Iris pigment epithelial cell (primary cell): ENCODE data around the gene SLC8A1.

Experiments
- DNase-seq: peaks from one replicate; pipeline ENCODE4 v3.0.0-alpha.2; 2011; ENCODE audit warnings: low read depth

The SLC8A1 gene

DNA sequence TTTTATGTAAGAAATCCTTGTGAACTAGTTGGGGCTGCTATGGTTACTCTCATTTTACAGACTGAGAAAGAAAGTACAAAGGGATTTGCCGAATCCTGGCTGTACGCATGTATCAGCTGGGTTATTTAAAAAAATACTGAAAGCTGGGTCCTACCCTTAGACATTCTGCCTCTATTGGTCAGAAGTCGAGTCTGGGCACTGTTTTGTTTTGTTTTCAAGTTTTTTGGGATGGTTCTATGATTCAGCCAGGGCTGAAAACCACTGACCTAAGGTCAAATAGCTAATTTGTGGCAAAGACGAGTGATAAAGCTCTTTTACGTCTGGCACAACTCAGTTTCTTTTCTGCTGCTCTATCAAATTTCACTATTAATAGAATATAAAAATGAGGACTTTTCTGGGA lies 5.9 kb upstream of the SLC8A1 start:
- no peak for DNase-seq

DNA sequence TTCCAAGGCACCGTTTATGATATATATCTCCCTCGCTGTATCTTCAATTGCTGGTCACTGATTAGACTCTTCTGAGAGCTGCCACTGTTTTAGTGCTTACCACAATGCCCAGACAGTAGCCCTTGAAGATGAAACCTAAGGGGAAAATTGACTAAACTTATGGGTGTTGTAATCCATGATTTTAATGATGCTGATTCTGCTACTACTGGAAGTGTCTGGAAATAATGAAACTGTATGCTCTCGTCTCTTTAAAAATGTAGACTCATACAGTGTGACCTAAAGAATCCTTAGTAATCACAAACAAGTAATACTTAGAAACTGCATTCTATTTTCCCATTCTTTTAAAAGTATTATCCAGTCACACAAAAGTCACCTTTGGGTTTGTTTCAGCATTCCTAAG lies 5.5 kb upstream of the SLC8A1 start:
- no peak for DNase-seq

DNA sequence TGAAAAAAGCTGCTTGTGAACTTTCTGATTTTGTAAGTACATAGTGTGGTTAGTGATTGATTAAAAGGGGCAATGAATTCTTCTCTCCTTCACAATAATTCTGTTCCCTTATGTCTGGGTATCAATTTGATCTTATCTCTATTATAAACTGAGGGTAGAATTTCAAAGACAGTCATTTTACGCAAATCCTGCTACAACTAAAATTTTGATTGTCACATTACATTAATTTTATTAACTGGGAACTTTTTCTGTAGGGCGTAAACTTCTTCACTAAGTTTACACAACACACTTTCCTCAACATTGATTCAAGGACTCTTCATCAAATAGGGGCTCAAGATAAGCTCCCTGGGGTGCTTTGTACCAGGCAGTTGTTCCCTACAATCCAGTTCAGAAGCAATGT lies 5.0 kb upstream of the SLC8A1 start:
- no peak for DNase-seq

DNA sequence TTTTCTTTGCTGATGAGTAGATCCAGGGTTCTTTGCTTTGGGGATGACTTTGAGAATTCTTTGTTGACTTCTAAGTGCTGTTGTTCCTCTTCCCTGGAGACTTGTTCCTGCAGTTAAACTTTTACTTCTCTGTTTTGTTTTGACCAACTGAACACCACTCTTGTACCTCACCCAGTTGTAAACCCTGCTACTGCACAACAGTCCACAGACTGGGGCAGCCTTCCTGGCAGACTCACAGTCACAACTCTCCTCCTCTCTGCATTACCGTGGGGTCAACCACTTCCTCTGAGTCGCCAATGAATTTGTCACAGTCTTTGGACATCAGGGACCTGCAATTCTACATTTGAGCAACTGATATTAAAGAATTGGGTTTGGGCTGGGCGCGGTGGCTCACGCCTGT lies 3.8 kb upstream of the SLC8A1 start:
- no peak for DNase-seq

DNA sequence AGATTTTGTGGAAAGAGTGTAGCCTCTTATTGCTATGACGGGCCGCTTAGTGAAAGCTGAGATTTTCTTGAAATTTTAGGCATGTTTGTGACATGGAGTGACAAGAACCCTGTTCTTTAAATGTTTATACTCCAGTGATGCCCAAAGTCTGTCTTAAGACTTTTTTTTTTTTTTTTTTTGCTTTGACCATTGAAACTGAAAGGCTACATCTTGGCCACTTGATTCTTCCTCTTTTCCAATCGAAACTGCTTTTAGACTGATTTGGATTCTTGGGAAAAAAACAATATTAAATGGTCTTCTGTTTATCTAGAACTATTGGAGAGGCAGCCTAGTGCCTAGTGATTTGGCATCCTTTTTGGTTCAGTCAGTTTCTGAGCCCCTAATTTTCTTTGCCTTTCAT lies 2.4 kb upstream of the SLC8A1 start:
- DNase-seq = no peak

DNA sequence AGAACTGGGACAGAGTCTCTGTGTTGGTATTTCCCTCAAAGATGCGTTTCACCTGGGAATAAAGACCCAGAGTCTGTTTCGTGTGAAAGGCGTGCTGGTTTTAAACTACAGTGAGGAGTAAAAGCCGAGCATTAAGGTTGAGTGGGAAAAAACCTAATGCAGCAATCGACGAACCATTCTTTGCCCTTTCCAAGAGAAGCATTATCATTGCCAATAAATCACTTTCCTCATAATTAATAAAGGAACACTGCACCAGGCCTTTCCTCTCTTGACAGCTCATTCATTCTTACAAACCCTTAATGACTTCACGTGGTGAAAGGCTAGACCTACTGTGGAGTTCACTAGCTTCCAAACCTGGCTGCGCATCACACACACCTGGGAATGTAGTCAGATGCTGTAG lies 896 bp upstream of the SLC8A1 start:
- DNase-seq = no peak

DNA sequence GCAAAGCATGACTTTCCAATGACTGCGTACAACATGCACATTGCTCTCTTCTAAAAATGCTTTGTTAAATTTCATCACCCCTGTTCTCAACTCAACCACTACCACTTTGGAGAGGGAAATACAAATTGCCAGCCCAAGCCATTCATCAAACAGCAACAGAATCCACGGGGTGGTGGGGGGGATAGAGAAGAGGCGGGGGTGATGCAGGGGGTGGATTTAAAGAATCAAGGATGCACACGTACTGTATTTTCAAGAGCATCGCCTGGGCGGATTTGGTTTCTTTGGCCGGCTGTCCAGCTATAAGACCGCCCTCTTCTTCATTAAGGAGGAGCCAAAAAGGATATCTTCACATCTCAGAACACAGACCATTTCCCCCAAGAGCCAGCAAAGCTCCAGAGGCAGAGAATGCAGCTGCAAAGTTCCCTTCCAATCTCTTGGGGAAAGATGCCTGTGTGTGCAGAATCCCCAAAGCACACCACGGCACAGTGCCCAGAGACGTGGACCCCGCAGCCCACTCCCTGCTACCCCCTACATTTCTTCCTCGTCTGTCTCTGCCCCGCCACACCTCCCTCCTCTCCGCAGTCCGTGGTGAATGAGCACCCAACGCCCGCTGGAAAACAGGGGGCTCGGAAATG lies 977 bp downstream of the SLC8A1 start:
- DNase-seq = peak; percentile 59

DNA sequence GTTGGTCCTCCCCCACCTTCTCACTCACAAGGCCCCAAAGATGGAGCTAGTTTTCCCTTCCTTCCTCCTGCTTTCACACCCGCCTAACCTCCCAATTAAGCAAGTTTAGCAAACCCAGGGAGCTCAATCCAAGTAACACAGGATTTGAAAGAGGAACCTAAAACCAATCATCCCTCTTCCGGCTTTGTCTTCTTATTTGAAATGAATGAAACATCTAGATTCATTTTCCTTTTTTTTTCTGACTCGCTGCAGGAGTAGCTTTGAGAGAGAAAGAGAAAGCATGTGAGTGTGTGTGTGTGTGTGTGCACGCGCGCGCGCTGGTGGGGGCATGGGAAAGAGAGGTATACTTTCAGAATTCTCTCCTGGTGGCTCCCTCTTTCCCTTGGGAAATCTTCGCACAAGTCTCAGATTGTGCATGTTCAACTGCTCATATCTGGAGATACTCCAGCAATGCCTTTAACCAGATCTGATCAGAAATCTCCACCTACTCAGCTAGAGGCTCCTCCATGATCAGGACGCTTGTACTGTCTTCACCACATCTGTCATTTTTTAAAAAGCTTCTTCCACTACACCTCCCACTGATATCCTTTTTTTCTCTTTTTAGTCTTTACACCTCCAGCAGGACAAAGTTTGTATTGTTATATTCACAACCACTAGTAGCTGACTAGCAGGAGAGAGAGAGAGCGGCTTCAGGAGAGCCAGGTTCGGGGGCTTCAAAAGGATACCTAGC lies 1.7 kb downstream of the SLC8A1 start:
- DNase-seq = peak; percentile 26

DNA sequence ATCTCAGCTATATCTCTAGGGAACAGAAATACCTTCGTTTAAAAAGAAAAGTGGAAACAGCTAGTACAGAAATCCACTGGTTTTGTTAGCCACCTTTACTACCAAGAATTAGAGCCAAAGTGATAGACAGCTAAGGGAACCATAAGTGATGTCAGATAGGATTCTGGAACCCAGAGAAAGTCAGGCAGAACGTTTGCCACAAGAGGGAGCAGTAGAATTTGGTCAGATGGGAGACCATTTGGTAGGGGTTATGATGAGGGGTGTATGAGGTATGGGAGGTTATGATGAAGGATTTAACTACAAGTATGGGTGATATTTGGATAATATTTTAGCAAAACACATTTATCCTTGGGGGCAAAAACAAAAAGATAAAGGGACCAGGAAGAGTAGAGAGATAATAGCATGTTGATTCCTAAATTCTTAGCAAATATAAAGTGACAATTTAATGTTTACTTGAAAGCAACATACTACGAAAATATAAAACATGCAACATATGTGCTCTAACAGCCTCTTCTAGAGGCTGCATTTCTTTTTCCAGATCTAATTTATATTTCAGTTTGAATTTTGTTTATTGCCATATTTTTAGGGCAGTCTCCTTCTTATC lies 3.3 kb downstream of the SLC8A1 start:
- peak; percentile 24 for DNase-seq

DNA sequence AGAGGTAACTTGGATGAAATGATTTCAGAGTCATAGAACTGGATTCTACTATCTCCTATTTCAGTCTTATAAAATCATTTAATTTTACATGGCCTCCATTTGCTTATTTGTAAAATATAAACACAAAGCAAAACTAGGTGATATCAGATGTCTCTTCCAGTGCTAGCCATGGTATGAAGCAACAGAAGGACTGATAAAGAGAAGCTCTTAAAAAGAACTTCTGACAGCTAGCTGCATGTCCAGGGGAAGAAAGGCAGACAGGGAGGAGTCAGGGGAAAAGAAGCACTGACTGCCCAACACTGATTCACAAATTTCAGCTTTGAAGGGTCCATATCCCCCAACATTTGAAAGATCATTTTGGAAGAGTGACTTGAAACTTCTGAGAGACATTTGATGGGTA lies 6.4 kb downstream of the SLC8A1 start:
- peak; percentile 20 for DNase-seq

DNA sequence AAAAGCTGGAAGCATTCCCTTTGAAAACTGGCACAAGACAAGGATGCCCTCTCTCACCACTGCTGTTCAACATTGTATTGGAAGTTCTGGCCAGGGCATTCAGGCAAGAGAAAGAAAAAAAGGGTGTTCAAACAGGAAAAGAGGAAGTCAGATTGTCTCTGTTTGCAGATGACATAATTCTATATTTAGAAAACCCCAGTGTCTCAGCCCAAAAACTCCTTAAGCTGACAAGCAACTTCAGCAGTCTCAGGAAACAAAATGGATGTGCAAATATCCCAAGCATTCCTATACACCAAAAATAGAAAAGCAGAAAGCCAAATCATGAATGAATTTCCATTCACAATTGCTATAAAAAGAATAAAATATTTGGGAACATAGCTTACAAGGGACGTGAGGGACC lies 11.1 kb downstream of the SLC8A1 start:
- no peak for DNase-seq

DNA sequence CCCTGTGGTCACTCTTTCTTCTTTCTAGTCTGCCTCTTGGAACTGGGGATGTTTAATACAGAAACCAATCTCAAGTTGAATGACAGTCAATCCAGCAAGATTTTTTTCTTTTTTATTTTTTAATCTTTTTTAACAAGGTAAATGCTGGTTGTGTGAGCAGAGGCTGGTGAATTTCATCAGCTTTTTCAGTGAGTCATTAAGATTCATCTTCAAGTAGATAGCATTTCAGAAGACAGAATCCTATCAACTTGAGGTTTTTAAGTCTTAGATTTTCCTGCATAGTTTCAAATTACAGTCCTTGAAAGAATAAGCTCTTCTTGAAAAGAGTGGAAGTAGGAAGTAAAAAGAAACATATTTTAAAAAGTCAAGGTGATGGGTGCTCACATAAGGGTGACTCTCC lies 12.4 kb downstream of the SLC8A1 start:
- peak; percentile 76 for DNase-seq

DNA sequence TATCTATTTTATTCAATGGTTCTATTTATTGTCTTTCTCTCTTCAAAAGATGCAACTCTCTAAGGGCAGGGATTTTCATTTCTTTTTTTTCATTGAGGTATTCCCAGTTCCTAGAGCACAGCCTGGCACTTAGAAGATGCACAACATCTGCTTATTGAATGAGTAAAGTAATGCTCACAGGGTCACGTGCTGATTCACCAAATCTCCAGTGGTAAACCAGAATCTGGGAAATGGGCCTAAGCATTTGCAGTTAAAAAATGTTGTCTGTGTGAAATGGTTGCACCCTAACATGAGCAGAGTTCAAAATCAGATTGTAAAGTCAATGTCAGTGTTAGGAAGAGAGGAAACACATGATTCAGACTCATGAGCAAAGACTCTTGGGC lies 15.8 kb downstream of the SLC8A1 start:
- DNase-seq = no peak

DNA sequence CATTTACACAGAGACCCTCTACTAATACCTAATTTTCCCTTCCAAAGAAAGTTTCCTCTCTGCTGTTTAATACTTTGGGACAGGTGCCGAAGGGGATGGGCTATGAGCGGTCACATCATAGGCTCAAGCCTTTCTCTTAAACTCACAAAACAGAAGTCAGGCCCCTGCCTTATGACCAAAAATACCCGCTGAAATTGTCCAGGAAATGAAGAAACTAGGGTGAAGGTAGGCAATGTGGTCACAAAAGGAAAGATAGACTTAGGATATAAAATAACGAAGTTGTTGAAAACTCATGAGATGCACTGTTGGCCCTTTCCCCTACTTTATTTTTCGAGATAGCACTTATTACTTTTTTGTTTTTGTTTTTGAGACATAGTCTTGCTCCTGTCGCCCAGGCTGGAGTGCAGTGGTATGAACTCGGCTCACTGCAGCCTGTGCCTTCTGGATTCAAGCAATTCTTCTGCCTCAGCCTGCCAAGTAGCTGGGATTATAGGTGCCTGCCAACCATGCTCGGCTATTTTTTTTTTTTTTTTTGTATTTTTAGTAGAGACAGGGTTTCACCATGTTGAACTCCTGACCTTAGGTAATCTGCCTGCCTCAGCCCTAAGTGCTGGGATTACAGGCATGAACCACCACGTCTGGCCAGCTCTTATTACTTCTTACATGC lies 16.3 kb downstream of the SLC8A1 start:
- no peak for DNase-seq

DNA sequence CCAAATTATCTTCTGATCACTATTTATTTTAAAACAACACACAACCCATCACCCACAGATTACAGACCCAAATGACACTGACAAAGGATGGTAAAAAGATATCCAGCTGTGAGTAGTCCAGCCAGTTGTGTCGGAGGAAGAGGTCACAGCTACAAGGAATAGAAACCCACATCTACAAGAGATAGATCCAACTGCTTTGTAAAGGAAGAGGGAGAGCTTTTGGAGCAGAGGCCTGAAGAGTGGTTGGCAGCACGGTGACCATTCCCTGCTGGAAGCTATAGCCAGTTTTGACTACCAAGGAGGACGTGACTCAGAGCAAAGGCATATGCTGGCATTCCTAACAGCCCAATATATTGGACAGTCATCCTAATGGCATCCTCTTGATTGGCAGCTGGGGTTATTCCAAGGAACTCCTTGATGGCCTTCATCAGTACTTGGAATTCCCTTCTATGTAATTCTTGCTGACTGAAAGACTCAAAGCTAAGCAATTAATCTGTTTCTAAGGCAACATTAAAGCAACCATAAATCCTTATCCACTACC lies 17.1 kb downstream of the SLC8A1 start:
- peak; percentile 88 for DNase-seq

DNA sequence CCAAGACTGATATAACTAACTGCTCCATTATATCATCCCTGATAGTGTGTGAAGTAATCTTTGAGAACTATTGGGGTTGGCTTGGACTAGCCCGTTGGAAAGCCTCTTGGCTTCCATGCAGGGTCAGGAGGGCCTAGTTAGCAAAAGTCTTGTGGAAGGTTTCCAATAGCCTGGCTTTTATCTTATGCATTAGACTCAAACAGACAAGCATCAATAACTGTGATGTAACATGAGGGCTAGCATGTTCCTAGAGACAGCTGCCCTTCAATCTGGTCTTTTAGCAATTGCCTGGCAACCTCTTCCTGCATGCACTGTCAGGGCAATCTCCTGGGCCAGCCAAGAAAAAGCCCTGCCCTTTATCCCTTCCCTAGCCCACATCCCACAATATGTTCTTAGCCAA lies 18.2 kb downstream of the SLC8A1 start:
- DNase-seq = no peak

DNA sequence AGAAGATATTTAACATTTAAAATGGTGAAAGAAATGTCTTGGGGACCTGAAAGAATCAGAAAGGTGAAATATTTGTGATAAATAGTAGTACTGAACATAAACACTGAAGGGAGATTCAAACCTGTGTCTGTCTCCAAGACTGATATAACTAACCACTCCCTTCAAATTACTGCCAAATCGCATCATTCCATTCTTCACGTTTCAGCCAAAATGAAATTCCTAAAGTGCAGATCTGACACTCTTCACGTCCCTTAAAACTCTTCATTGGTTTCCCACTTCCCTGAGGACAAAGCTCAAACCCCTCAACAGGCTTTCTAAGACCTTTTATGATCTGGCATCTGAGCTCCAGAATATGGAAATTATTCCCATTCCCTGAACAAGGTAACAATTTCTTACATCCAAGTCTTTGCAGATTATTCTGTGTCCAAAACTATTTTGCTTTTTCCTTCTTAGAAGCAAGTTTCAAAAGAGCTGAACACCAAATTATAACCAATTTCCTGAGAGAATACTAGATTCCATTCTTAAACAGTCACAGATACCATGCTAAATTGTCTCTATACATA lies 18.9 kb downstream of the SLC8A1 start:
- DNase-seq = no peak

DNA sequence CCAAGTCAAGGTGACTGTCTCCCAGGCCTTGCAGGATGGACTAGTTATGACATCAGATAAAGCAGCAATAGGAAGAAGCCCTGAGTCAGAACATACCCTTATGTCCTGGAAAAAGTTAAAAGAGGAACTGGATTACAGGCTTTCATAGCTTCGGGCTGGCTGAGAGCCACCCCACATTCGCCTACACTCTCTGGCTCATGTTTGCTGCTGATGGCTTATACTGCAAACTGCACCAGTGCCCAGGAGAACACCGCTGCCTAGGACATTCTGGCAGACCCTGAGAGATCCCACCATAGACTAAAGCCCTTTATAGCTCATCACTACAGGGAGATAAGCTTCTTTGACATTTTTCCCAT lies 20.3 kb downstream of the SLC8A1 start:
- peak; percentile 78 for DNase-seq

DNA sequence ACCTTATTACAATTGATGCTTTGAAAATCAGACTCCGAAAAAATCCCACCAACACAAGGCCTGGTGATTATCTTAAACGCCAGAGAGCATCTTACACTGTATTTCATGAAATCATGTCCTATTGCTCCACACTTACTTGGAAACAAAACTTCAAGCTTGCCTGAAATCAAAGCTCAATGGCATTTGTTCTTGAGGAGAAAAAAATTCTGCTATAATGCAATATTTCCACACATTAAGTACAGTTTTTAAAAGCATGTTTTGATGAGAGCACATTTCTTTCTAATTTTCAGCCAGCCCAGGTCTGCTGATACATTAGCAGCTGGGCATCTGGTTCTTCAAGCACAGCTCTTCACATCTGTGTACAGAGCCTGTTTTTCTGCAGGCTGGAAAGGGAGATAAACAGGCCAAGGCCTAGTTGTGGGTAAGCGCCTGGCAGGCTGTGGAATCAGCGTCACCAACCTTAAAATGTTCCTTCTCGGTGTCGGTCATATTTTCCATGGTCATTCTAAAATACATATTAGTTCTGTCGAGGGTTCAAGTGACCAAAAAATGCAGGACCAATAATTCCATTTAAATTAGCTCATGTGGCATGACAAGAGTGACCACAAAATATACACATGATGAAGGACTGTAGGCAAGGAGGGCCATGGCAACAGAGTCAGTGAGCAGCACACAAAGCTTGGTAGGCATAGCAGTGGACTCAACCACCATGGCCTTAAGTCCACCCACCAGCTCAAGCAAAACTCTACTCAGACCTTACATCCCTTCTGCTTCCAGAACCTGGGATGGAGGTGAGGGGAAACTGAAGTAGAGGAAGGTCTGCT lies 20.9 kb downstream of the SLC8A1 start:
- DNase-seq = no peak

DNA sequence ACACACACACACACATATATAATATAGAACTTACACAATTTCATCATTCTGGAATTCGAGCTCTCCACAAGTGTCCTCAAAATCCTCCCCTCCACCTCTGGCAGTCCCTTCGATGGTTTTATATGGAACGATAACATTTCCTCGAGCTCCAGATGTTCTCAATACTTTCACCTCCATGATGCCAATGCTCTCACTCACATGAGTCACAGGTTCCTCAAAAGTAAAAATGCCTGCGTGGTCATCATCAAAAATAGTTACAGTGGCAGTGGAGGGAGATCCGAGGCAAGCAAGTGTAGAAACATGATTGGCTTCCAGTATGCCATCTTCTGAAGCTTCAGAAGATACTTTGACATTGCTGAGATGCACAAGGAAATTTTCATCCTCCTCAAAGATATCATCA lies 23.5 kb downstream of the SLC8A1 start:
- DNase-seq = no peak

DNA sequence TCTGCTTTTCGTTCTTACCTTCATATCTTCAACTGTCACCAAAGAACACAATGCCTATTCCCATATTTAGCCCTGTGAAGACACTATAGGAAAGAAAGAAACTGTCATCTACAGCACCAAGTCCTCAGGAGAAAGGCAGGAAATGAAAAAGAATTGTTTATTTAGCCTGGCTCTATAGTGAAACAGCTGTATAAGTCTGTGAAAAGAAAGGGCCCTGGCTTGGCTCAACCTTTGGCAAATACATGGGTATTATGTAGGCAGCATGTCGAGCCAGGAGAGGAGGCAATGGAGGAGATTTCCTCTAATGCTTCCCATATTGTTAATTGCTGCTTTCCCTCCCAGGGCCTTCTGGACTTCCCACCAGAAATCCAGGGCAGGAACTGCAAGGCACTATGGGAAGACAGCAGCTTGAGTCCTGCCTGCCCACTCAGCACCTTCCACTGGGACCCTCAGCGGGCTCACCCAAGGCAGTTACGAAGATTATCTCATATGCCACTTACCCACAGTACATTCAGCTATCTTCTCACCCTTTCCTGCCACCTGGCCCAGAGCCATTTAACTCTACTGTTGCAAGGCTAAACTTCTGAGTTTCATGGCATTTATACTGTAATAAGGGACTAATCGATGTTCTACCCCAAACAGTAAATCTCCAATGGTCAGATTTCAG lies 30.1 kb downstream of the SLC8A1 start:
- no peak for DNase-seq
